Loucy (cell line): ENCODE measurements around the gene ING5.

Experiments used
- H2AFZ ChIP-seq: fragments of 200-600 bp; sonication (generic); 2 replicates; pipeline ENCODE4 v1.6.0; 2016; ENCODE audit warnings: antibody characterized with exemption, mild to moderate bottlenecking, low read length, moderate library complexity
- H3F3A ChIP-seq: fragments of 200-600 bp; 2 replicates; pipeline ENCODE4 v1.6.0; 2016; ENCODE audit warnings: antibody characterized with exemption, low read depth, mild to moderate bottlenecking
- H3K27me3 ChIP-seq: fragments of 200-600 bp; sonication (generic); 2 replicates; pipeline ENCODE4 v1.6.1; 2014; ENCODE audit warnings: low read length, mild to moderate bottlenecking; ENCODE audit not compliant: insufficient read depth, poor library complexity, severe bottlenecking
- H3K36me3 ChIP-seq: fragments of 200-600 bp; sonication (generic); 2 replicates; pipeline ENCODE4 v1.6.1; 2016; ENCODE audit warnings: low read length; ENCODE audit not compliant: insufficient read depth
- H3K4me1 ChIP-seq: fragments of 200-600 bp; sonication (generic); 2 replicates; pipeline ENCODE4 v1.5.1; 2014; ENCODE audit warnings: low read length, mild to moderate bottlenecking; ENCODE audit not compliant: insufficient read depth, poor library complexity, severe bottlenecking
- H3K4me2 ChIP-seq: fragments of 200-600 bp; sonication (generic); 2 replicates; pipeline ENCODE4 v1.6.0; 2014; ENCODE audit warnings: antibody characterized with exemption, low read length, low read depth, mild to moderate bottlenecking; ENCODE audit not compliant: poor library complexity, severe bottlenecking
- H3K4me3 ChIP-seq: fragments of 200-600 bp; sonication (generic); 2 replicates; pipeline ENCODE4 v1.5.1; 2014; ENCODE audit warnings: low read length, mild to moderate bottlenecking, mixed read lengths; ENCODE audit not compliant: poor library complexity, severe bottlenecking
- H3K79me2 ChIP-seq: fragments of 200-600 bp; sonication (generic); 2 replicates; pipeline ENCODE4 v1.6.1; 2014; ENCODE audit warnings: low read length; ENCODE audit not compliant: insufficient read depth
- H3K9ac ChIP-seq: fragments of 200-600 bp; sonication (generic); 2 replicates; pipeline ENCODE4 v1.6.0; 2014; ENCODE audit warnings: mild to moderate bottlenecking, low read depth, low read length, moderate library complexity; ENCODE audit not compliant: poor library complexity, severe bottlenecking
- H3K9me2 ChIP-seq: fragments of 200-600 bp; sonication (generic); replicated peaks from 2 replicates; pipeline ENCODE4 v1.6.1; 2016; ENCODE audit warnings: low read depth, low read length, mixed read lengths
- H3K9me3 ChIP-seq: fragments of 200-600 bp; sonication (generic); 2 replicates; pipeline ENCODE4 v1.6.1; 2014; ENCODE audit warnings: mild to moderate bottlenecking, antibody characterized with exemption, low read length, low read depth; ENCODE audit not compliant: insufficient read depth
- H4K20me1 ChIP-seq: fragments of 200-600 bp; sonication (generic); 2 replicates; pipeline ENCODE4 v1.6.0; 2014; ENCODE audit warnings: antibody characterized with exemption, low read length, mild to moderate bottlenecking; ENCODE audit not compliant: insufficient read depth, poor library complexity, severe bottlenecking
- EZH2phosphoT487 ChIP-seq: fragments of 200-600 bp; IDR thresholded peaks from 2 replicates; pipeline ENCODE4 v1.6.1; 2018; ENCODE audit warnings: antibody characterized with exemption, mild to moderate bottlenecking, moderate library complexity, borderline replicate concordance
- TF ChIP-seq, protein P1 (sequence below): fragments of 200-600 bp; sonication (generic); conservative IDR thresholded peaks from 2 replicates; pipeline ENCODE4 v1.5.1; 2014; ENCODE audit warnings: mild to moderate bottlenecking, antibody characterized with exemption, low read length

ING5 gene

DNA sequence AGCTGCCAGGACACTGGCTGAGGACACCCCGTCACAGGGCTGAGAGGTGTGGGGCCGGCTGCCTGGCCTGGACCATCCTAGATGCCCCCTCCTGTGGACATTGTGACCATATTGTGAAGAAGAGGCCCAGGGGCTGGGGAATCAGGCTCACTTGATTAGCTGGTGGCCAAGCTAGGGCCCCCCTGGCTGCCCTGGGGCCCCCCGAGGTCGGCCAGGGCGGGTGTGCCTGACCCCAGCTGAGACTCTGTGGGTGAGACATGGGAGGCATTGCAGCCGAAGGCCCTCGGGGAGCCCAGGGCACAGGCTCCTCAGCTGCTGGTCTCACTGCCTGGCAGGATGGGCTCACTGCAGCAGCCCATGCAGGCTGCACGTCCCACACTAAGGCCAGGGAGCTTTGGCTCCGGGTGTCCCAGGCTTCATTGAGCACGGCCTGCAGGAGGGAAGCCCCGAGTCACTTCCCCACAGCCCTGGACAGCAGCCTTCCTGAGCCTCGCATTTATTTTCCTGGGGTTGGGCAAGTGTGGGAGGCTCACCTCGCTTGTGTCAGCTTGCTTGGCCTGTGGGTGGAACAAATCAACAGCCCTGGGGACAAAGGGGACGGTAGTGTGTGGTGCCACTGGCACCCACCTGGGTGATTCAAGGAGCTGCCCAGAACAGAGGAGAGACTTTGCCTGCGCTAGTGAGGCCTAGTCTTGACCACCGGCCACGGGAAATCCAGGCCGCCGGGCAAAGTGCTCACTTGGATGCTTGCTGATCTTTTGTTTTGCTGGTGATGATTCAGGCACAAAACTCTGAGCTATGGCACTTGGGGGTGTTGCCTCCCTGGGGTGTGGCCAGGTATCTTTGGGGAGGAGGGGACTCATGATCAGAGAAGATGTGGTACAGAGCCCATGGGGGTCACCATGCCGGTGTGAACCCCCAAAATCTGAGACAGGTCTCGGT, 76.1 kb downstream of the ING5 start:
- H3K9me3 ChIP-seq = no peaks in the 10 kb centered on the region
- H3K27me3 ChIP-seq = no peaks in the 10 kb centered on the region
- H3K9ac ChIP-seq = no peak overlapping the region
- H4K20me1 ChIP-seq = no peaks in the 10 kb centered on the region
- H2AFZ ChIP-seq = no peak overlapping the region
- no peaks in the 10 kb centered on the region for H3K9me2 ChIP-seq
- H3K79me2 ChIP-seq = no peaks in the 10 kb centered on the region
- no peak overlapping the region for H3K4me3 ChIP-seq
- TF ChIP-seq, protein P1, sequence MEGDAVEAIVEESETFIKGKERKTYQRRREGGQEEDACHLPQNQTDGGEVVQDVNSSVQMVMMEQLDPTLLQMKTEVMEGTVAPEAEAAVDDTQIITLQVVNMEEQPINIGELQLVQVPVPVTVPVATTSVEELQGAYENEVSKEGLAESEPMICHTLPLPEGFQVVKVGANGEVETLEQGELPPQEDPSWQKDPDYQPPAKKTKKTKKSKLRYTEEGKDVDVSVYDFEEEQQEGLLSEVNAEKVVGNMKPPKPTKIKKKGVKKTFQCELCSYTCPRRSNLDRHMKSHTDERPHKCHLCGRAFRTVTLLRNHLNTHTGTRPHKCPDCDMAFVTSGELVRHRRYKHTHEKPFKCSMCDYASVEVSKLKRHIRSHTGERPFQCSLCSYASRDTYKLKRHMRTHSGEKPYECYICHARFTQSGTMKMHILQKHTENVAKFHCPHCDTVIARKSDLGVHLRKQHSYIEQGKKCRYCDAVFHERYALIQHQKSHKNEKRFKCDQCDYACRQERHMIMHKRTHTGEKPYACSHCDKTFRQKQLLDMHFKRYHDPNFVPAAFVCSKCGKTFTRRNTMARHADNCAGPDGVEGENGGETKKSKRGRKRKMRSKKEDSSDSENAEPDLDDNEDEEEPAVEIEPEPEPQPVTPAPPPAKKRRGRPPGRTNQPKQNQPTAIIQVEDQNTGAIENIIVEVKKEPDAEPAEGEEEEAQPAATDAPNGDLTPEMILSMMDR = no peak
- TF ChIP-seq EZH2phosphoT487 = no peak
- H3K36me3 ChIP-seq = no peaks in the 10 kb centered on the region
- H3K4me1 ChIP-seq = no peaks in the 10 kb centered on the region
- H3F3A ChIP-seq = no peaks in the 10 kb centered on the region
- no peak overlapping the region for H3K4me2 ChIP-seq
